ES-I3 (cell line): Measurements from ENCODE around the gene WIPF2.
A peak's percentile ranks its signal among the peaks of the same experiment; 100 is the strongest.
"Not testable (repeated sequence)": the region's sequence is repeated elsewhere in the genome, so short reads cannot be mapped to it uniquely, and the experiment has no call there.

Experiments
- H3K36me3 ChIP-seq: 2 replicates; pipeline ENCODE4 v1.6.1; 2013; ENCODE audit warnings: mild to moderate bottlenecking, low read length, control low read depth, moderate library complexity; ENCODE audit not compliant: insufficient read depth
- H3K4me1 ChIP-seq: 2 replicates; pipeline ENCODE4 v1.6.1; 2013; ENCODE audit warnings: mild to moderate bottlenecking, control low read depth, low read length; ENCODE audit not compliant: insufficient read depth
- H3K9ac ChIP-seq: 2 replicates; pipeline ENCODE4 v1.6.1; 2013; ENCODE audit warnings: low read depth, mild to moderate bottlenecking, low read length, moderate library complexity
- H3K9me3 ChIP-seq: 2 replicates; pipeline ENCODE4 v1.6.1; 2013; ENCODE audit warnings: mild to moderate bottlenecking, low read length, moderate library complexity; ENCODE audit not compliant: control insufficient read depth, insufficient read depth

The WIPF2 gene

GRCh38 chr17:40209404-40210093, 9.6 kb upstream of the WIPF2 start:
- Histone ChIP-seq H3K36me3 (no peaks in the 10 kb centered on the region), H3K9ac (no peak overlapping the region), H3K9me3 (no peaks in the 10 kb centered on the region), H3K4me1 (no peaks in the 10 kb centered on the region)

- H3K36me3 ChIP-seq, H3K9ac ChIP-seq, H3K9me3 ChIP-seq, H3K4me1 ChIP-seq: not testable (repeated sequence)
Observed at GRCh38 chr17:40213914-40214313, 5.2 kb upstream of the WIPF2 start.

- Histone ChIP-seq H3K36me3 (no peaks in the 10 kb centered on the region), H3K9me3 (no peaks in the 10 kb centered on the region), H3K9ac (peak overlapping the region; percentile 73; the same call in 1 of the 2 replicates), H3K4me1 (no peaks in the 10 kb centered on the region)
Observed at GRCh38 chr17:40218006-40218739, 931 bp upstream of the WIPF2 start.

GRCh38 chr17:40219594-40220338, 662 bp downstream of the WIPF2 start:
- Histone ChIP-seq H3K36me3 (no peaks in the 10 kb centered on the region), H3K9ac (peak overlapping the region; percentile 81), H3K9me3 (no peaks in the 10 kb centered on the region), H3K4me1 (peaks cover 4% of the 10 kb centered on the region; the same call in 1 of the 2 replicates)

- H3K36me3 ChIP-seq, result no peaks in the 10 kb centered on the region
- H3K9ac ChIP-seq, result no peak overlapping the region
Observed at GRCh38 chr17:40224718-40225550, 5.8 kb downstream of the WIPF2 start.

GRCh38 chr17:40229146-40229545, 10.0 kb downstream of the WIPF2 start:
- H3K4me1 ChIP-seq, H3K36me3 ChIP-seq, H3K9me3 ChIP-seq, H3K9ac ChIP-seq: not testable (repeated sequence)

More at GRCh38 chr17:40224718-40225550, 5.8 kb downstream of the WIPF2 start:
- Histone ChIP-seq H3K4me1 (peaks cover 4% of the 10 kb centered on the region; the same call in 1 of the 2 replicates), H3K9me3 (no peaks in the 10 kb centered on the region)

GRCh38 chr17:40230670-40231069, 11.6 kb downstream of the WIPF2 start:
- H3K4me1 ChIP-seq, result no peaks in the 10 kb centered on the region
- no peak overlapping the region for H3K9ac ChIP-seq
- no peaks in the 10 kb centered on the region for H3K9me3 ChIP-seq
- H3K36me3 ChIP-seq, result no peaks in the 10 kb centered on the region

- not testable (repeated sequence) for H3K9ac ChIP-seq, H3K9me3 ChIP-seq, H3K36me3 ChIP-seq, H3K4me1 ChIP-seq
Observed at GRCh38 chr17:40231928-40232327, 12.8 kb downstream of the WIPF2 start.

- Histone ChIP-seq H3K9ac (no peak overlapping the region), H3K9me3 (no peaks in the 10 kb centered on the region), H3K4me1 (no peaks in the 10 kb centered on the region), H3K36me3 (no peaks in the 10 kb centered on the region)
Observed at GRCh38 chr17:40241252-40241834, 22.2 kb downstream of the WIPF2 start.

GRCh38 chr17:40242774-40243173, 23.7 kb downstream of the WIPF2 start:
- no peaks in the 10 kb centered on the region for H3K36me3 ChIP-seq
- no peaks in the 10 kb centered on the region for H3K9me3 ChIP-seq
- no peak overlapping the region for H3K9ac ChIP-seq
- H3K4me1 ChIP-seq, result no peaks in the 10 kb centered on the region

- no peaks in the 10 kb centered on the region for H3K4me1 ChIP-seq
- no peak overlapping the region for H3K9ac ChIP-seq
- no peaks in the 10 kb centered on the region for H3K36me3 ChIP-seq
- H3K9me3 ChIP-seq, result no peaks in the 10 kb centered on the region
Observed at GRCh38 chr17:40243761-40244160, 24.7 kb downstream of the WIPF2 start.

- no peaks in the 10 kb centered on the region for H3K9me3 ChIP-seq
- H3K4me1 ChIP-seq, result no peaks in the 10 kb centered on the region
- H3K9ac ChIP-seq, result no peak overlapping the region
- H3K36me3 ChIP-seq, result no peaks in the 10 kb centered on the region
Observed at GRCh38 chr17:40244255-40244654, 25.2 kb downstream of the WIPF2 start.

GRCh38 chr17:40247926-40248495, 28.9 kb downstream of the WIPF2 start:
- Histone ChIP-seq H3K4me1 (no peaks in the 10 kb centered on the region), H3K9ac (no peak overlapping the region), H3K36me3 (no peaks in the 10 kb centered on the region), H3K9me3 (no peaks in the 10 kb centered on the region)
